PC-9 (cell line): ENCODE data around the gene PRKRA. TPM values are rescaled to one million over a fixed set of nuclear protein-coding genes. Genes with fewer than 3 reads are reported as not detected.

Experiments used
- BruUV-seq: library from RNA; stranded (reverse); fragments of 400-500 nt; replicated peaks from 2 replicates; lab custom pipeline; 2021; lab: Mats Ljungman, UMichigan
- CTCF ChIA-PET: fragments of 300-600 bp; sonication (Branson Sonifier 250); formaldehyde crosslinking; loops from one replicate; lab custom pipeline; 2022; ENCODE audit warnings: antibody characterized with exemption; lab: Charles Lee
- POLR2A ChIA-PET: fragments of 300-600 bp; sonication (Branson Sonifier 250); formaldehyde crosslinking; loops from one replicate; lab custom pipeline; 2022; ENCODE audit warnings: antibody characterized with exemption; ENCODE audit not compliant: unreplicated experiment; lab: Charles Lee
- DNase-seq, 2 experiments: peaks; one replicate each; pipeline versions ENCODE4 v3.0.0 to v3.0.0-alpha.2; 2015 to 2022; ENCODE audit warnings: mixed read lengths in 1 of 2
- H2AFZ ChIP-seq: fragments of 200-600 bp; sonication (generic); 2 replicates; pipeline ENCODE4 v1.8.1; 2017; ENCODE audit warnings: antibody characterized with exemption
- H3F3A ChIP-seq: fragments of 200-600 bp; sonication (generic); 2 replicates; pipeline ENCODE4 v1.8.1; 2017; ENCODE audit warnings: antibody characterized with exemption, mild to moderate bottlenecking, low read depth; ENCODE audit not compliant: insufficient read depth
- H3K27ac ChIP-seq: fragments of 200-600 bp; sonication (generic); 2 replicates; pipeline ENCODE4 v1.6.1; 2016; ENCODE audit warnings: mixed run types
- H3K27me3 ChIP-seq: fragments of 200-600 bp; sonication (generic); 2 replicates; pipeline ENCODE4 v1.6.1; 2016; ENCODE audit warnings: low read depth, mixed run types; ENCODE audit not compliant: insufficient read depth
- H3K36me3 ChIP-seq: fragments of 200-600 bp; sonication (generic); 2 replicates; pipeline ENCODE4 v1.6.1; 2016; ENCODE audit warnings: low read depth, mixed run types
- H3K4me1 ChIP-seq: fragments of 200-600 bp; sonication (generic); replicated peaks from 2 replicates; pipeline ENCODE4 v1.6.1; 2016; ENCODE audit warnings: mixed run types; ENCODE audit not compliant: insufficient read depth
- H3K4me2 ChIP-seq: fragments of 200-600 bp; sonication (generic); 2 replicates; pipeline ENCODE4 v1.6.1; 2017; ENCODE audit warnings: mixed run types
- H3K4me3 ChIP-seq: fragments of 200-600 bp; sonication (generic); 2 replicates; pipeline ENCODE4 v1.6.1; 2016; ENCODE audit warnings: mixed run types
- H3K79me2 ChIP-seq: fragments of 200-600 bp; sonication (generic); 2 replicates; pipeline ENCODE4 v1.6.1; 2017; ENCODE audit warnings: low read depth, mixed run types
- H3K9me2 ChIP-seq: fragments of 200-600 bp; sonication (generic); 2 replicates; pipeline ENCODE4 v1.8.1; 2017; ENCODE audit warnings: mild to moderate bottlenecking; ENCODE audit not compliant: insufficient read depth
- H3K9me3 ChIP-seq: fragments of 200-600 bp; sonication (generic); 2 replicates; pipeline ENCODE4 v1.8.1; 2016; ENCODE audit warnings: low read depth; ENCODE audit not compliant: insufficient read depth
- H4K20me1 ChIP-seq: fragments of 200-600 bp; sonication (generic); 2 replicates; pipeline ENCODE4 v1.8.1; 2017; ENCODE audit not compliant: insufficient read depth
- EZH2 ChIP-seq: fragments of 200-600 bp; sonication (generic); IDR thresholded peaks from 2 replicates; pipeline ENCODE4 v1.8.0; 2017; ENCODE audit warnings: antibody characterized with exemption, low read depth
- intact Hi-C: fragments of 100-400 bp; cut with micrococcal nuclease; formaldehyde crosslinking; loops from one replicate; pipeline ENCODE4 v1.10.0; 2022; ENCODE audit not compliant: unreplicated experiment
- total RNA-seq: library from RNA; stranded (reverse); gene quantifications from 2 replicates; pipeline ENCODE4 v1.2.3, GENCODE V29; 2021
- TF ChIP-seq, protein P1 (sequence below): fragments of 200-600 bp; sonication (generic); conservative IDR thresholded peaks from 2 replicates; pipeline ENCODE4 v1.6.1; 2017; ENCODE audit warnings: mixed run types, antibody characterized with exemption, mild to moderate bottlenecking, moderate library complexity

Gene PRKRA
- total RNA-seq, 1 experiment from 2014 or later: 93.3 TPM

DNA sequence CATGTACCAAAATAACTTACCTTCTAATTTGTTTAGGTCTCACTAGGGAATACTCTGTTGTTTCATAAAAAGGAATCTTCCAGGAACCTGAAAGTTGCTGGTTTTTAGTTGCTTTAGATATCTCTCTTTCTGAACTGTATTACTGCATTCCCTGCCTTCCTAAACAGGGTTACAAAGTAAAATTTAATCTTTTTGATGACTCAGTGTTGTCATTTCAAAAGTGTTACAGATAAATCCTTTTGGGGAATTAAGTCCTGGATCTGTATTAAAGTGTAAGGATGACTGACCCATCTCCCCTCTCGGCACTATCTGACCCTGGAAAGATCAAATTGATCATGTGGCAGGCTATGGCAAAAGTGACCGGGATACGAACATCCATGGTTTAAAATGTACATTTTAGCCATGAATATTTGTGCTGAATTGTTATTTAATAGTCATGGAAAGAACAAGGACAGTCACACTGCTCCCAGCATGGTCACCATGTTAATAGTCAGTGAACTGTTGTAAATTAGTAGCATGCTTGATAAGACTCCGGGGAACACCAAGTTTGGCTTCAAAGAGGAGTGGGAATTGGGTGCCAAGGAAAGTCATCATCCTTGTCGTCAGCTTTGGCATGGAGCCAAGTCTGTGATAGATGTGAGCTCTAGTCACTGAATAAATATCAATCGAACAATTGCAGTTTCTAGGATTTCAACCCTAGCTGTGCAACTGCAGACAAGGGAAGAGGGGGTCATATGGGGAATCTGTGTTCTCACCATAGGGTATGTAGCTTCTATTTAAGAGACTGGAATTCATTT lies 33.5 kb upstream of the PRKRA start:
- H4K20me1 ChIP-seq: peaks cover 66% of the 10 kb centered on the region
- H3K4me3 ChIP-seq: no peak overlapping the region
- TF ChIP-seq, protein P1, sequence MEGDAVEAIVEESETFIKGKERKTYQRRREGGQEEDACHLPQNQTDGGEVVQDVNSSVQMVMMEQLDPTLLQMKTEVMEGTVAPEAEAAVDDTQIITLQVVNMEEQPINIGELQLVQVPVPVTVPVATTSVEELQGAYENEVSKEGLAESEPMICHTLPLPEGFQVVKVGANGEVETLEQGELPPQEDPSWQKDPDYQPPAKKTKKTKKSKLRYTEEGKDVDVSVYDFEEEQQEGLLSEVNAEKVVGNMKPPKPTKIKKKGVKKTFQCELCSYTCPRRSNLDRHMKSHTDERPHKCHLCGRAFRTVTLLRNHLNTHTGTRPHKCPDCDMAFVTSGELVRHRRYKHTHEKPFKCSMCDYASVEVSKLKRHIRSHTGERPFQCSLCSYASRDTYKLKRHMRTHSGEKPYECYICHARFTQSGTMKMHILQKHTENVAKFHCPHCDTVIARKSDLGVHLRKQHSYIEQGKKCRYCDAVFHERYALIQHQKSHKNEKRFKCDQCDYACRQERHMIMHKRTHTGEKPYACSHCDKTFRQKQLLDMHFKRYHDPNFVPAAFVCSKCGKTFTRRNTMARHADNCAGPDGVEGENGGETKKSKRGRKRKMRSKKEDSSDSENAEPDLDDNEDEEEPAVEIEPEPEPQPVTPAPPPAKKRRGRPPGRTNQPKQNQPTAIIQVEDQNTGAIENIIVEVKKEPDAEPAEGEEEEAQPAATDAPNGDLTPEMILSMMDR: no peak
- TF ChIP-seq EZH2: no peak
- H3K36me3 ChIP-seq: peaks cover 29% of the 10 kb centered on the region
- H3K9me3 ChIP-seq: no peaks in the 10 kb centered on the region
- ChIA-PET POLR2A (no interaction called here), CTCF (no interaction called here)
- H3K9me2 ChIP-seq: no peaks in the 10 kb centered on the region
- intact Hi-C loops: loop anchor here (2.0 kb wide), 1 partner anchor 18 kb away; no protein-coding TSS in a partner anchor
- H2AFZ ChIP-seq: no peak overlapping the region
- H3K4me2 ChIP-seq: peak overlapping the region; percentile 96; the same call in 1 of the 2 replicates
- H3K79me2 ChIP-seq: peaks cover 88% of the 10 kb centered on the region
- H3K27ac ChIP-seq: no peak overlapping the region
- H3K4me1 ChIP-seq: peaks cover 41% of the 10 kb centered on the region
- BruUV-seq: no TSS peak
- no peaks in the 10 kb centered on the region for H3K27me3 ChIP-seq
- peak in 1 of 2 experiments; percentile 48 for DNase-seq
- H3F3A ChIP-seq: peaks cover 6% of the 10 kb centered on the region

DNA sequence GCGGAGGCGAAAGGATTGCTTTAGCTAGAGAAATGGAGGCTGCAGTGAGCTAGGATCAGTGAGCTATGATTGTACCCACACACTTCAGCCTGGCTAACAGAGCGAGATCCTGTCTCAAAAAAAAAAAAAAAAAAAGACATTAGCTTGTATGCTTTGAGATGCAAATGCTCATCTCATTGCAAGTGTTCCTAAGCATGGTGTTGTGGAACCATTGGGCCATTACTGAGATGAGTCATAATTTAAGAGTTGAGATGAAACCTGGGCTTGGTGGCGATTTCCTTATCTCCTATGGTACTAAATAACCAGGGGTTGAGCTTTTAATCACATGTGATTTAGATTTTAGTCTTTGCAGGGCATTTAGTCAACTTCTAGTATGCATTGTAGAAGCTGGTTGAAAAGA lies 31.5 kb upstream of the PRKRA start:
- no peak overlapping the region for H3K27ac ChIP-seq
- peaks cover 51% of the 10 kb centered on the region for H3K4me1 ChIP-seq
- TF ChIP-seq, protein P1: no peak
- no peak for TF ChIP-seq EZH2
- peaks cover 69% of the 10 kb centered on the region for H3K79me2 ChIP-seq
- H4K20me1 ChIP-seq: peaks cover 50% of the 10 kb centered on the region
- ChIA-PET POLR2A (interaction anchor here (0.5 to 1.2 kb wide), 3 partner anchors 16 to 33 kb away, joined by 5 to 16 read pairs (median 5); partner anchors contain the start of genes PJVK and PRKRA), CTCF (interaction anchor here (0.6 kb wide), 2 partner anchors 35 to 1188 kb away, joined by 5 to 10 read pairs; no protein-coding TSS in a partner anchor)
- no peaks in the 10 kb centered on the region for H3K27me3 ChIP-seq
- H3K4me3 ChIP-seq: peak overlapping the region; percentile 77; the same call in 1 of the 2 replicates
- no peak overlapping the region for H2AFZ ChIP-seq
- no peaks in the 10 kb centered on the region for H3K9me3 ChIP-seq
- peak overlapping the region; percentile 96 for H3K4me2 ChIP-seq
- H3F3A ChIP-seq: peaks cover 15% of the 10 kb centered on the region
- peaks cover 19% of the 10 kb centered on the region for H3K36me3 ChIP-seq
- no peak for DNase-seq
- intact Hi-C loops: no loop called here
- no TSS peak for BruUV-seq
- no peaks in the 10 kb centered on the region for H3K9me2 ChIP-seq

DNA sequence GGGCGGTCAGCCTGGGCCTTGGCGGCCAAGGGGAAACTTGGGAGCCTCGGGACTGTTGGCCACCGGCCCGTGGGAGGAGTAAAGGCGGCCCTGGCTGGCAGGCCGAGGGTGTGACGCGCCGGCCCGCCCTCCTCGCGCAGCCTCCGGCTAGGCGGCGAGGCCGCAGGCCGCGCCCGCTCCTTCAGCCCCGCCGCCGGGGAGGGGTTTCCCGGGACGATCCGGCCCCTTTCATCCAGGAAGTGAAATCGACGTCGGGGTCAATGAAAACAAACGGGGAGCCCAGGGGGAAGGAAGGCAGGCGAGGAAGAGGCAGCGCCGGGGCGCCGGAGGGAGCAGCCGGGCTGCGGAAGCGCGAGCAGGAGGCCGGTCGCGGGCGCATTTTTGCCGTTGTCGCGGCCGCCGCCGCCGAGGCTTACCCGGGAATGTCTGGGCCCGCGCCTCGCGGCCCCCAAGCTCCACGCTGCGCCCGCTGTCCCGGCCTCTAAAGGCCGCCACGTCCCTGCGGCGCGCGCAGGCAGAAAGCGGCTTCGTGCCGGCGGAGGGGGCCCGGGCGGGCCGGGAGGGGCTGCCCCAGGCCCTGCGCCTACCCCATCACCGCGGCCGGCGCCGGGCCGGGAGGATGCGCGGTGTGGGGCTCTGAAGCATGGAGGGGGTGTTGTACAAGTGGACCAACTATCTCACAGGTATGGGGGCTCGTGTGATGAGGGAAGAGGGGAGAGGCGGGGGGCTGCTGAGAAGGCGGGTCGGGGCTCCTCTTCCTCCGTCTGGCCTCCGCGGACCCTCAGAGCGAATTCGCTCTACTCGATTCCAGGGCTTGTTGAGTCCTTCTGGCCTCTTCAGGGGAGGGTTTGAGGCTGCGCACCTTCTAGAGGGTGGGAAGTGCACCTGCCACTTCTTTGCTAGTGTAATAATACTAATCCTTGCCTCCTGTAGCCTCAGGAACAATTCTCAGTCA lies 29.5 kb upstream of the PRKRA start, which contains the start of gene PLEKHA3:
TSS of gene PLEKHA3 (plus strand) at position 231 of the 955 bp plus-strand sequence. CDS start at position 644, 413 bp downstream.
- H3K79me2 ChIP-seq: peaks cover 50% of the 10 kb centered on the region
- H2AFZ ChIP-seq: peak within 1 kb of the TSS; percentile 100
- H3K9me3 ChIP-seq: no peaks in the 10 kb centered on the region
- H4K20me1 ChIP-seq: peaks cover 42% of the 10 kb centered on the region
- POLR2A ChIA-PET: interaction anchor here (0.5 to 1.0 kb wide), 4 partner anchors 29 to 217 kb away, joined by 3 to 8 read pairs (median 4); partner anchors contain the start of genes PJVK and PRKRA
- H3K27ac ChIP-seq: peak within 1 kb of the TSS; percentile 56
- TF ChIP-seq, protein P1: no peak
- no peak for TF ChIP-seq EZH2
- CTCF ChIA-PET: interaction anchor here (0.6 to 1.0 kb wide), 2 partner anchors 62 to 130 kb away, joined by 3 read pairs; no protein-coding TSS in a partner anchor
- H3F3A ChIP-seq: peaks cover 15% of the 10 kb centered on the region
- no peaks in the 10 kb centered on the region for H3K36me3 ChIP-seq
- H3K4me2 ChIP-seq: peak within 1 kb of the TSS; percentile 96
- peak; percentile 96 to 100 for DNase-seq
- peak within 1 kb of the TSS; percentile 77 for H3K4me3 ChIP-seq
- intact Hi-C loops: loop anchor here (1.0 kb wide), 2 partner anchors 43 to 66 kb away; no protein-coding TSS in a partner anchor
- peaks cover 56% of the 10 kb centered on the region for H3K4me1 ChIP-seq
- H3K9me2 ChIP-seq: no peaks in the 10 kb centered on the region
- no TSS peak for BruUV-seq
- no peaks in the 10 kb centered on the region for H3K27me3 ChIP-seq
